Esophagus squamous epithelium (tissue), 5 donors: ENCODE measurements around the gene PLEKHJ1. TPM values are rescaled to one million over a fixed set of nuclear protein-coding genes. Genes with fewer than 3 reads are reported as not detected.
"Not testable (repeated sequence)": the region's sequence is repeated elsewhere in the genome, so short reads cannot be mapped to it uniquely, and the experiment has no call there.

ENCODE experiments used
- DNase-seq: peaks from one replicate; lab custom pipeline; 2025; lab: John Stamatoyannopoulos, UW
- H3K27ac ChIP-seq, 4 donors: fragments of 200-600 bp; sonication (generic); one replicate each; pipeline ENCODE4 v1.5.1; 2016 to 2019; ENCODE audit warnings: mild to moderate bottlenecking in 1 of 4
- H3K27me3 ChIP-seq, 4 donors: fragments of 200-600 bp; sonication (generic); 1 replicate in 3 of 4; 2 replicates in 1 of 4; pipeline versions ENCODE4 v1.5.1 to v1.6.0; 2017 to 2021; ENCODE audit warnings: antibody characterized with exemption in 1 of 4
- H3K36me3 ChIP-seq, 3 donors: fragments of 200-600 bp; sonication (generic); one replicate each; pipeline ENCODE4 v1.5.1; 2016 to 2019
- H3K4me1 ChIP-seq, 3 donors: fragments of 200-600 bp; sonication (generic); one replicate each; pipeline ENCODE4 v1.5.1; 2017 to 2019
- H3K4me3 ChIP-seq, 4 donors: fragments of 200-600 bp; sonication (generic); 1 replicate in 3 of 4; 2 replicates in 1 of 4; pipeline ENCODE4 v1.5.1; 2016 to 2019; ENCODE audit warnings: mild to moderate bottlenecking in 2 of 4, moderate library complexity in 1 of 4
- H3K9me3 ChIP-seq, 3 donors: fragments of 200-600 bp; sonication (generic); one replicate each; pipeline ENCODE4 v1.5.1; 2016 to 2019
- CTCF ChIP-seq, 6 experiments: fragments of 450-650 bp in 4 of 6; fragments of 200-600 bp in 2 of 6; sonication (generic) in 2 of 6; IDR thresholded peaks; one replicate each; pipeline ENCODE4 v1.5.1; 2016 to 2019; ENCODE audit warnings: antibody characterized with exemption in 6 of 6, mild to moderate bottlenecking in 4 of 6, moderate library complexity in 4 of 6
- POLR2A ChIP-seq, 4 donors: fragments of 450-650 bp; IDR thresholded peaks; one replicate each; pipeline ENCODE4 v1.6.1; 2017; ENCODE audit warnings: antibody characterized with exemption in 4 of 4, mild to moderate bottlenecking in 4 of 4, moderate library complexity in 3 of 4
- WGBS, 2 donors: methylation state at CpG; one replicate each; pipeline ENCODE4 v1.1.5; 2018; 5-methylcytosine and 5-hydroxymethylcytosine counted together
- intact Hi-C: fragments of 100-400 bp; cut with DNase I; formaldehyde crosslinking; loops from one replicate; pipeline ENCODE4 v1.15.0; 2022
- total RNA-seq, 4 donors: library from RNA; depleted of rRNA; stranded (reverse); fragments of >200 nt; gene quantifications; one replicate each; pipeline ENCODE4 v1.1.0, GENCODE V29; 2016
- donor health status: DM: yes; HTN: yes; CAD: no.

The PLEKHJ1 gene, protein sequence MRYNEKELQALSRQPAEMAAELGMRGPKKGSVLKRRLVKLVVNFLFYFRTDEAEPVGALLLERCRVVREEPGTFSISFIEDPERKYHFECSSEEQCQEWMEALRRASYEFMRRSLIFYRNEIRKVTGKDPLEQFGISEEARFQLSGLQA
- total RNA-seq: 10 to 100 TPM; 44.8 to 56.5 (median 48.8) TPM

DNA sequence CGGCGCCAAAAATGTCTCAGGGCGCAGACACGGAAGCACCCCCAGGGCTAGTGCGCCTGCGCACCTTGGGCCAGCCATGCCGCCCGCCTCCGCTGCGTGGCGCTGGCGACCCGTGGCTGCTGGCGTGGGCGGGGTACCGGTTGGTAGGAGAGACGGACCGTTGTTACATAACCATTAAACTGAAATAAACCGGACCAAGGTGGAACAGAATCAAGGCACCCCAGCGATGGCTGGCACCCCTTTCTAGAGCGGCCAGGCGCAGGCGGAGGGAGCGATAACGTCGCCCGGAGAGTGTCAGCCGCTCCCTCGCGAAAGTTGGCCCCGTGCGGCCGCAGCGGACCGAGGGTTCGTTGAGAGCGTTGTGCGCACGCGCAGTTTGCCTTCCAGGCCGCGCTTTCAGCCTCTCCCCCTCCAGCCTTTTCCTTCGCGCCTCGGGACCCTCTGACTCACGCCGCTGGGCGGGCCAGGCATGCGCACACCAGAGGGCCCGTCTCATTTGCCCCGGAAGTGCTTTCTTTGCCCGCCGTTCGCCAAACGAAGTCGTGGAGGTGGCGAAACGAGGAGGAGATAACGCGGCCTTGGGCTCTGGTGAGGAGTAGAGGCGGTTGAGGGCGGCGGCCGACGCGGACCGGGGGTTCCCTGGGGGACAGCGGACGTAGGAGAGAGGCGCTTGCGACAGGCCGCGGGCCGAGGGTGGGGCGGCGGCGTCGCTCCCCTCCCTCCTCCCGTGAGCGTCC lies at the start of gene PLEKHJ1, which contains the start of gene SF3A2:
TSS of gene PLEKHJ1 (minus strand) at position 16 of the 737 bp plus-strand sequence. CDS start 81 bp downstream, outside the sequence.
TSS of gene SF3A2 (plus strand) at position 511 of the 737 bp plus-strand sequence. CDS start 6,595 bp downstream, outside the sequence.
- intact Hi-C loops: loop anchor here (2.0 to 10.0 kb wide), 2 partner anchors 34 to 82 kb away; partner anchors contain the start of gene AP3D1
- Histone ChIP-seq H3K4me3 (peak within 1 kb of the TSS; percentile 79 to 97 (median 86)), H3K4me1 (peaks cover 34 to 86% (median 55%) of the 10 kb centered on the region in 3 donors), H3K27ac (peak within 1 kb of the TSS; percentile 96 to 99 (median 98)), H3K9me3 (no peaks in the 10 kb centered on the region), H3K27me3 (no peaks in the 10 kb centered on the region), H3K36me3 (peaks cover 0 to 35% (median 5%) of the 10 kb centered on the region in 3 donors)
- DNase-seq: peak; percentile 73
- TF ChIP-seq CTCF (IDR thresholded peaks at IDR 0.05) (peak; percentile 96 to 100 (median 100)), POLR2A (IDR thresholded peaks at IDR 0.05) (peak in 3 of 4 donors; percentile 61 to 81 (median 75))
- whole genome bisulfite sequencing, 2 donors: 0% methylated on average over 24 to 36 of the region's 80 CpGs

GRCh38 chr19:2283835-2284507 lies 47.8 kb upstream of the PLEKHJ1 start:
- DNase-seq: no peak
- 87 to 96% methylated on average over 5 to 7 of the region's 8 CpGs for WGBS, 2 donors
- H3K4me1 ChIP-seq: peaks cover 0 to 23% (median 10%) of the 10 kb centered on the region in 3 donors
- H3K27ac ChIP-seq: no peak overlapping the region
- intact Hi-C loops: loop anchor here (10.0 kb wide), 2 partner anchors 111 to 341 kb away; no protein-coding TSS in a partner anchor
- TF ChIP-seq POLR2A (IDR thresholded peaks at IDR 0.05) (no peak), CTCF (IDR thresholded peaks at IDR 0.05) (no peak)
- H3K4me3 ChIP-seq: no peak overlapping the region
- H3K27me3 ChIP-seq: peaks cover 0 to 53% (median 2%) of the 10 kb centered on the region in 4 donors
- no peaks in the 10 kb centered on the region for H3K9me3 ChIP-seq
- H3K36me3 ChIP-seq: no peaks in the 10 kb centered on the region

DNA sequence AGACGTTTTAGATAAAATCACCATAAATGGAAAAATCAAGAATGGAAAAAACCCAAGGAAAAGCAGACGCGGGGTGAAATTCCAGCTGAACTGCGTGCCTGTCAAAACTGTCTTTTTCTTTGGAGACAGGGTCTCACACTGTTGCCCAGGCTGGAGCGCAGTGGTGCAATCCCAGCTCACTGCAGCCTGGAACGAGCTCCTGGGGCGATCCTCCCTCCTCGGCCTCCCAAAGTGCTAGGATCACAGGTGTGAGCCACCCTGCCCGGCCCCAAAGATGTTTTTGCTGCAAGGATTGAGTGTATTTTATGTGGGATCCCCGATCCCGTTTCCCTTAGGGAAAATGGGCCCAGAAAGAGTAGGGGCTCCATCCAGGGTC lies 46.7 kb upstream of the PLEKHJ1 start:
- no peak for DNase-seq
- Histone ChIP-seq H3K27me3 (peaks cover 0 to 41% (median 0%) of the 10 kb centered on the region in 4 donors), H3K9me3 (no peaks in the 10 kb centered on the region), H3K36me3 (no peaks in the 10 kb centered on the region), H3K27ac (peak overlapping the region in 1 of 4 donors; percentile 12), H3K4me3 (peak overlapping the region in 2 of 4 donors; percentile 39 to 61), H3K4me1 (peaks cover 0 to 16% (median 10%) of the 10 kb centered on the region in 3 donors)
- TF ChIP-seq POLR2A (IDR thresholded peaks at IDR 0.05): no peak
- no peak for TF ChIP-seq CTCF (IDR thresholded peaks at IDR 0.05)
- WGBS, 2 donors: 68 to 74% methylated on average over 8 to 9 of the region's 11 CpGs
- intact Hi-C loops: loop anchor here (10.0 kb wide), 2 partner anchors 112 to 342 kb away; no protein-coding TSS in a partner anchor

DNA sequence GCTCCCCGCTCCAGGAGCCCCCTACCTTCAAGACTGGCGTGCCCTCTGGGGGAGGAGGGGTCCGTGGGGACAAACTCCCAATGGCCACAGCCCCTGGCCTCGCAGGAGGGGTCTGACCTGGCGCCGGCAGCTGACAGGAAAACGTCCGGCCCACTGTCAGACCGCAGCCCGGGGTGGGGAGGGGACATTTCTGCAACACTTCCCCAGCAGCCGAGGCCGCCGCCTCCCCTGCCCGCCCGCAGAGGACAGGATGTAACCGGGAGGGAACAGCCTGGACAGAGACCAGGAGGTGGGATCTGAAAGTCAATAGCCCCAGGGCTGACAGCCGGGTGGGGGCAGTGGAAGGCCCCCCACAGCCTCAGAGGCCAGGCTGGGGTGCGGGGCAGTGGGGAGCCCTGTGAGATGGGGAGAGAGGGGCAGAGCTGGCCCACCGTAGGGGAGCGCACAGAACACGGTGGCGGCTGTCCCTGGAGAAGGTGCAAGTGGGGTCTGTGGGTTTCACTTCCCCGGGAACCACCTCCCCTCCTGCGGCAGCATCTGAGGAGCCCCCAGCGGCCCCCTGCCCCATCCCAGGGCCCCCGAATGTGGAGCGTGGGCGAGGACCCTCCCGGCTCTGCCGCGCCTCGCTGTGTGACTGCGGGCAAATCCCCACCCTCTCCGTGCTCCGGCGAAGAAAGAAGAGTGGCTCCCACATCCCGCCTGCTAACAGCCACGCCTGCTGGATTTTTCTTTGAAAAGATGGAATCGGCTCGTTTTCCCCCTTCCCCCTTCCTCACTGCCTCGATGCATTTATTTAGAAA lies 46.1 kb upstream of the PLEKHJ1 start, which contains the start of gene PEAK3:
TSS of gene PEAK3 (minus strand) at position 114 of the 800 bp plus-strand sequence. CDS start 1,244 bp downstream, outside the sequence.
- peak within 1 kb of the TSS; percentile 12 to 62 (median 38) for H3K27ac ChIP-seq
- H3K4me3 ChIP-seq: peak within 1 kb of the TSS in 3 of 4 donors; percentile 37 to 61 (median 39)
- 31% methylated on average over 10 to 12 of the region's 41 CpGs for whole genome bisulfite sequencing, 2 donors
- no peaks in the 10 kb centered on the region for H3K36me3 ChIP-seq
- peak; percentile 54 for DNase-seq
- H3K4me1 ChIP-seq: peaks cover 0 to 16% (median 10%) of the 10 kb centered on the region in 3 donors
- no peaks in the 10 kb centered on the region for H3K9me3 ChIP-seq
- TF ChIP-seq CTCF (IDR thresholded peaks at IDR 0.05): no peak
- TF ChIP-seq POLR2A (IDR thresholded peaks at IDR 0.05): peak in 1 of 4 donors; percentile 18
- peaks cover 0 to 36% (median 0%) of the 10 kb centered on the region in 4 donors for H3K27me3 ChIP-seq
- intact Hi-C loops: loop anchor here (10.0 kb wide), 2 partner anchors 113 to 343 kb away; no protein-coding TSS in a partner anchor

DNA sequence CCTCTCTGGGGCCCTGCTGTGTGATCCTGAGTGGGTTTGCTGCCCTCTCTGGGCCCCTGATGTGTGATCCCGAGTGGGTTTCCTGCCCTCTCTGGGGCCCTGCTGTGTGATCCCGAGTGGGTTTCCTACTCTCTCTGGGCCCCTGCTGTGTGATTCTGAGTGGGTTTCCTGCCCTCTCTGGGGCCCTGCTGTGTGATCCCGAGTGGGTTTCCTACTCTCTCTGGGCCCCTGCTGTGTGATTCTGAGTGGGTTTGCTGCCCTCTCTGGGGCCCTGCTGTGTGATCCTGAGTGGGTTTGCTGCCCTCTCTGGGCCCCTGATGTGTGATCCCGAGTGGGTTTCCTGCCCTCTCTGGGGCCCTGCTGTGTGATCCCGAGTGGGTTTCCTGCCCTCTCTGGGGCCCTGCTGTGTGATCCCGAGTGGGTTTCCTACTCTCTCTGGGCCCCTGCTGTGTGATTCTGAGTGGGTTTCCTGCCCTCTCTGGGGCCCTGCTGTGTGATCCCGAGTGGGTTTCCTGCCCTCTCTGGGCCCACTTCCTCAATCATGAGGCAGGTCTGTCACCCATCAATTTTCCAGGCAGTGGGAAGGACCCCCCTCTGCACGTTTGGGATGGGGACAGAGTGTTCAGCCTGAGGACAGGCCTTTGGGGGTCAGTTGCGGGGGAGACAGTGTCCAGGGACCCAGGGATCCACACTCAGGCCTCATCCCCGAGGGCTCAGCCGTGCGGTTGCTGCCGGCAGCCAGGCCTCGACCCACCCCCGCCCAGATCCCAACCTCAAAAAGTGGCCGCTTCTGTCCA lies 45.3 kb upstream of the PLEKHJ1 start:
- peaks cover 0 to 28% (median 0%) of the 10 kb centered on the region in 4 donors for H3K27me3 ChIP-seq
- intact Hi-C loops: loop anchor here (10.0 kb wide), 2 partner anchors 113 to 343 kb away; no protein-coding TSS in a partner anchor
- not testable (repeated sequence) for H3K36me3 ChIP-seq, H3K9me3 ChIP-seq, DNase-seq
- 17% methylated on average over 1 of the region's 16 CpGs; no CpG with 5 or more reads in 1 of the 2 donors for WGBS, 2 donors
- peaks cover 0 to 19% (median 13%) of the 10 kb centered on the region in 3 donors for H3K4me1 ChIP-seq
- H3K4me3 ChIP-seq: peak overlapping the region in 3 of 4 donors; percentile 37 to 61 (median 39)
- peak overlapping the region; percentile 12 to 62 (median 38) for H3K27ac ChIP-seq
